ENCODE data around the gene ABHD16B.

Gene ABHD16B

DNA sequence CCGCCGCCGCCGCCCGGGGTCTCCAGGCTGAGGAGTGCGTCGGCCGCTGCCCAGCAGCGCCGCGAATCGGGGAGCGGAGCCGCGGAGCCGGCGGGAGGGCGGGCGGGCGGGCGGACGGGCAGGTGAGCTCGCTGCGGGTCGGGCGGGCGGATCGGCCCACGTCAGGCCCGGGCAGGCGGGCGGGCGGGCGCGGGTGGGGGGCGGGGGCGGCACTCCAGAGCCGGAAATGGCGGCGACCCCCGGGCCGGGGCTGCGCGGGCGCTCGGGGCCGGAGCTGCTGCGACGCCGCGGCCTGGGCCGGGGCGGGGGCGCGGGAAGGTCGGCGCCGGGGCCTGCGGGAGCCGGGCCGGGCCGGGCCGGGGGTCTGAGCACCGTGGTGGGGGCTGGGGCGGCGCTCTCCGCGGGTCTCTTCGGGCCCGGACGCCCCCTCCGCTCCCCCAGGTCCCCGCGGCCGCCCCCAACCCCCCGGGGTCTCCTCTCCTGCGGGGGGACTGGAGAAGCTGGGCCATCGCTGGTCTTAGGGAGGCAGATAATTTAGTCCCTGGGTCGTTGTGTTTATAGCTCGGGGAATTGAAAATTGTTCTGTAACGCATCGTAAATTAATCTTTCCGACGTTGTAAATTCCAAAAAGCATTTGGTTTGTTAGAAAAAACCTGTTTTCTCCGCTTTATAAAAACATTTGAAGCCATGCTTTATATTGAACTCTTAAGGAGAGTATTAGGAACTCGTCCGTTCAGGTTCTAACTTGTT is 34.1 kb downstream of the ABHD16B start:
- DNase-seq (ENCODE audit: low read depth in 2 of 2), result no peak

DNA sequence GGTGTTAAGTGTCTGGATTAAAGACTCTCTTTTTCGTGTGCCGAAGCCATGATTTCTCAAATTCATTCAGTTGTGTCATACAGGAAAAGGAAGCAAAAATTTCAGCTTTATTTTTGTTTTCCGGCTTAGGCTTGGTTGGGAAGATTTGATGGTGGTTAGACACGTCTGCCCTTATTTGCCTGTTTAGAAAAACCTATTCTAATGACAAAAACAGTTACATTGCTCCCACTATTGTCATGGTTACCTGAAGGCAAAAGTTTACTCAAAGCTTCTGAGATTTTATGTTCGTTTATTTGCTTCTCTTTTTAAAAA is 34.6 kb downstream of the ABHD16B start:
- DNase-seq (ENCODE audit: low read depth in 2 of 2), result no peak

DNA sequence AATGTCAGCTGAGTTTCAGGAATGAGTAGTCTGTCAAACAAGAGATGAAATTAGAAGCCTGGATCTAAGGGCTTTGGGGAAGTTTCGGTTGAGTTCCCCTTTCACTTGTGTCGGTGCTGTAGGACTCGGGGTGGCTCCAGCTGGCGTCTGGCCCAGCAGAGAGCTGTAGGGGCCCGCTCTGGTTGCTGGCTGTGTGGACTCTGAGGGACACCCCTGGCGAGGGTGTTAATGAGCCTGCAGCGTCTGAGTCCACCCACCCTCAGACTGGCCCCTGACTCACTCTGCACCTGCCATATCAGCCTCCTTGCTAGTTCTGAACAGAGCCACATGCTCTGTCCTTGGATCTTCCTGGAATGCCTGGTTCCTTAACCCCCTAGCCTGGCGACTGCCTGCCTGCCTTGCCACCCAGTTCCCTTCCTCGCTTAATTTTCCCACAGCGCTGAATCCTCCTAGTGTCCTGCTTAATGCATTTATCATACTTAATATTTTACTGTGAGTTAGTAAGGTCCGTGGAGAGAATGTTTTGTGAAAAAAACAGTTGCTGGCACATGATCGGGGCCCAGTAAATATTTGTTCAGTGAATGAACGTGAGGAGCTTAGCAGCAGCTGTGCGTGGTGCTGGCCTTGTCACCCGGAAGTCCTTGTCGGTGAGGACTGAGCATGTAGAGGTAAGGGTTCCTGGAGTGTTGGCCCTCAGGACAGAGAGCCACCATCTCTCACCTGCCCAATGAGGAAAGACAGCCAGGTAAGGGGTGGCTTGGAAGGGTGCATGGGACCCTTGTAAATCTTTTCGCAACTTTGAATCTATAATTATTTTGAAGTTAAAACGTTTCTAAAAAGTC is 35.2 kb downstream of the ABHD16B start:
- no peak for DNase-seq (ENCODE audit: low read depth in 2 of 2)

DNA sequence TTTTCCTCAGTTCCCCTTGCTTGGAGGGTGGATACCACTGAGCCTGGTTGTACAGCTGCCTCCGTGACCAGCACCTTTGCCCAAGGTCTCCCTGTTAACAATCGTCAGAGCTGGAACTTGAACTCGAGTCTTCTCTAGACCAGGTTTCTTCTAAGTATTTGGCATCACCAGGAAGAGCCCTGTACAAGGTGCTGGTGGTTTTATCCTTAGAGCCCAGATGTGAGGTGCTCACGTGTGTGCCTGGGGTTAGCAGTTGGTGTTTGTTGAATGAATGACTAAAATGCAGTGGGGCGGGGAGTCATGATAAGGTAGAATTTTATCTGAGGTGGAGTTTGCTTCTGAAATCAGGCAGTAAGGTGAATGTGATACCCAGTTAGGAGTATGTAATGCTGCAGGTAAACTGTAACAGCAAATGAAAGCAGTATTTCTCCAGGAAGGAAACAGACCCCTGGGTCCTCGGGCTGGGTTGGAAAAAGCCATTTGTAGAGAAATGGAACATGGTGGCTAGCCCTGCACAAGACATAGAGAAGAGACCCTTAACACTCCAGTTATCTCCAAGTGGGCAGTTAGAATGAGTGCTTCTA is 36.8 kb downstream of the ABHD16B start:
- no peak for DNase-seq (ENCODE audit: low read depth in 2 of 2)

DNA sequence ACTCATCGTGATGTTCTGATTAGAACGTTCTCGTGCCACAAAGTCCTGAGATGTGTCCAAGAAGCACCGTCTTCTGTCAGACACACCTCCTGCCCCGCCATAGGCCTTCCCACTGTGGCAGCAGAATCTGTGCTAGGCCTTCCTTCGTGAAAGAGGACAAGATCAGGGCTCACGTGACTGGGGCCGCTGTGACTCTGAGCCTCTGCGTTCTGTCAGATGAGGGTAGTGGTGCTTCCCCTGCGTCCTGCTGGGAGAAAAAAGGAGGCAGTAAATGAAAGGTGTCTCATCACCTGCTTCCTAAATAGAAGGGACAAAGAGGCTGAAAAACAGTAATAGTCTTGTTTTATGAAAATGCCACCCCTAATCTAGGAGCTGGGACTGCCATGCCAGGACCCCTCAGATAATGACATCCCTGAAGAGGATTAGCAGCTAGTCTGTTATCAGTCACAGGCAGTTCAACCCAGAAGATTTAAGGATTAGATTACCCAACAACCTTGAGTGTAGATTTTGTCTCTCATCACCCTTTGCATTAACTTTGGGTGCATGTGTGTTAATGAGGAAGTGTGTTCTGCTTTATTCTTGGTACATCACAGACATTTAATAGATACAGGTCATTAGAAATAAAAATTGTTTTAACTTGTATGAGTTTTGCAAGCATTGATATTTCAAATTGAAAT is 37.7 kb downstream of the ABHD16B start:
- DNase-seq (ENCODE audit: low read depth in 2 of 2), result no peak

DNA sequence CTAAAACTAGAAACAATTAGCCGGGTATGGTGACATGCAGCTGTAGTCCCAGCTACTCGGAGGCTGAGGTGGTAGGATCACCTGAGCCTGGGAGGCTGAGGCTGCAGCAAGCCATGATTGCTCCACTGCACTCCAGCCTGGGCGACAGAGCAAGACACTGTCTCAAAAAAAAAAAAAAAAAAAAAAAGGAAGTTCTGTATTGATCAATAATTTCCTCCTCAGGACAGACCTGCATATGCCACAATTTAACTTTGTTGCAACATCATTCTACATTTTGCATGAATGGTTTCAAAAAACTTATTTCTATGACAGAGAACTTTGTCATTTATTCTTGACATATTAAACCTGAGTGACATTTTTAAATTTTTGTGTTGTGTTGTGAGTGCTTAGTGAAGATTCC is 39.1 kb downstream of the ABHD16B start:
- no peak for DNase-seq (ENCODE audit: low read depth in 2 of 2)

DNA sequence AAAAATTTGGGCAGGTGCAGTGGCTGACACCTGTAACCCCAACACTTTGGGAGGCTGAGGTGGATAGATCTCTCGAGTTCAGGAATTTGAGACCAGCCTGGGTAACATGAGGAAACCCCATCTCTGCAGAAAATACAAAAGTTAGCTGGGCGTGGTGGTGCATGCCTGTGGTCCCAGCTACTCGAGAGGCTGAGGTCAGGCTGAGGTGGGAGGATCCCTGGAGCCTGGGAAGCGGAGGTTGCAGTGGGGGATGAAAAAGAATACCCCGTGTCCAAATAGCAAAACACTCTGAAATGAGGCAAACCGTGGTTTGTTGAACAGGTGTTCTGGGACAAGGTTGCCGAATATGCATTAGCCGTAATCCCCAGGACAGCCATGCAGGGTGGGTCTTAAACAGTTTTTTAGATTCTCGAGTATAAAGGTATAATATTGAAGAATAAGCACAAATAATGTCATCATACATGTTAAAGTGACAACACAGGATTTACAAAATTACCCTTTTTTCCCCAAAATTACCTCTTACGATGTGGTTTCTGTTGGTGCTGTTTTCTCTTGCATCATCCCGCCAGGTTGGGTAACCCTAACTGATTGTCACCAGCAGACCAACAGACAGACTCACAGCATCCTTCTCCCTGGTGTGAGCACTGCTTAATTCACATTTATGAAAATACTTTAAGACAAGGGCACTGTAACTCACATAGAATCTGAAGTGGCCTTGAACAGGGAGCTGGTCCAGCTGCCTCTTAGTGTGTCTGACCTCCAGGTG is 42.7 kb downstream of the ABHD16B start:
- no peak for DNase-seq (ENCODE audit: low read depth in 2 of 2)

DNA sequence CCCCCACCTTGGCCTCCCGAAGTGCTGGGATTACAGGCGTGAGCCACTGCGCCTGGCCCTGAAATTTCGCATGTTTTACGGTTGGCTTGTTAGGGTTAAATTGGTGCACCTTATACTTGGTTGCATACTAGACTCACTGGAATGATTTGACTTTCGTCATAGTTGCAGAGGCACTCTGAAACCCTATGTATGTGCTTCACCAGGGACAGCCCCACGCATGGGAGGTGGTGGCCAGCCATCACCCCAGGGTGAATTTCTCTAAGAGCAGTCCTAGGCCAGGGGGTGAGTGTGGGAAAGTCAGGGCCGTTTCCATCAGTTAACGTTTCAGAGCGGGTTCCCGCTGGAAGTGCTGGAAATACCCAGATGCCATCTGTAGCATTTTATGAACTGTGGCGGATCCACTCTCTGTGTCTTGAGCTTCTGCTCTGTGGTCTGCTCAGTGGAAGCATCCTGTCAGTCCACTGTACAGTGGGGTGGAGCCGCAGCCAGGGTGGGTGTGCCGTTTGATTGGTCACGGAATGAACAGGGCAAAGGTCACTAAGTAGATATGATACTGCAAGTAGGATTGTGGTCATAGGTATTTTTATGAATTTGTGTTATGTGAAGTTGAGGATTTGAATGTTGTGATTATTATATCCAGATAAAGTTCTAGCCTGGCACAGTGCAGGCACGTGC is 46.8 kb downstream of the ABHD16B start:
- no peak for DNase-seq (ENCODE audit: low read depth in 2 of 2)

DNA sequence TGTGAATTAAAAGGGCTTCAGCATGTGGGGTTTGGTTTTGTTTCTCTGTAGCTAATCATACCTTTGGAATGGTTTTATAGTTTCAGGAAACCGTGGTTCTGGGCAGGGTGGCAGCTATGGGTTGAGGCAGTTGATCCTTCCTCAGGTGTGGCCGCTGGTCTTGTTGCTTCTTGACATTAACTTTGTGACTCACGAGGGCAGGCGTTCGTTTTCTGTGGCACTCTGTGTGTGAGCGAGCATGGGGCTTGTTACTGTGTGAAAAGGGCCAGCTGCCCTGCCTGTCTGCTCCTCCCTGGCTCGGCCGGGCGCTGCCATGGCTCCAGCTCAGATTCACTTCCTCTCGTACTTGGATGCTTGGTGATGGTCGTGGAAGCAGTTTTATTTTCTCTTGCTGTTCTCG is 49.9 kb downstream of the ABHD16B start:
- no peak for DNase-seq (ENCODE audit: low read depth in 2 of 2)

Measured in fibroblast of skin of left biceps (primary cell).